Naive B cell (primary cell): Measurements from ENCODE around the gene SMCO2. TPM values are rescaled to one million over a fixed set of nuclear protein-coding genes. Genes with fewer than 3 reads are reported as not detected.
"Not testable (repeated sequence)": the region's sequence is repeated elsewhere in the genome, so short reads cannot be mapped to it uniquely, and the experiment has no call there.

ENCODE experiments used
- ATAC-seq, 2 donors: fragments of 150-1000 bp; cut with Tn5 transposase; 2 replicates each; pipeline ENCODE4 v1.10.0; 2021; ENCODE audit warnings: low read depth in 2 of 2, mild to moderate bottlenecking in 2 of 2, moderate library complexity in 2 of 2
- DNase-seq: peaks from one replicate; pipeline ENCODE4 v3.0.0; 2022
- H3K27ac Mint-ChIP-seq, 6 donors: one replicate each; pipeline ENCODE4 v1.8.0; 2020 to 2022; ENCODE audit warnings: mild to moderate bottlenecking in 6 of 6, mixed read lengths in 6 of 6, moderate library complexity in 5 of 6, inconsistent platforms in 2 of 6
- H3K27me3 Mint-ChIP-seq, 3 donors: one replicate each; pipeline ENCODE4 v1.8.0; 2021 to 2022; ENCODE audit warnings: mixed read lengths in 3 of 3, mild to moderate bottlenecking in 1 of 3
- H3K36me3 Mint-ChIP-seq, 2 donors: one replicate each; pipeline ENCODE4 v1.8.0; 2020 to 2022; ENCODE audit warnings: mixed read lengths in 2 of 2, inconsistent platforms in 1 of 2, mild to moderate bottlenecking in 1 of 2
- H3K4me1 Mint-ChIP-seq, 3 donors: one replicate each; pipeline ENCODE4 v1.8.0; 2020 to 2022; ENCODE audit warnings: mixed read lengths in 3 of 3, inconsistent platforms in 1 of 3, mild to moderate bottlenecking in 1 of 3, moderate library complexity in 1 of 3
- H3K4me3 Mint-ChIP-seq, 8 donors: one replicate each; pipeline ENCODE4 v1.8.0; 2020 to 2022; ENCODE audit warnings: mild to moderate bottlenecking in 8 of 8, mixed read lengths in 8 of 8, moderate library complexity in 8 of 8, inconsistent platforms in 2 of 8
- H3K9me3 Mint-ChIP-seq, 7 donors: one replicate each; pipeline ENCODE4 v1.8.0; 2020 to 2022; ENCODE audit warnings: mixed read lengths in 7 of 7, mild to moderate bottlenecking in 5 of 7, inconsistent platforms in 2 of 7, moderate library complexity in 1 of 7
- polyA plus RNA-seq, 6 donors: library from polyadenylated mRNA; unstranded; fragments of 300-500 nt; fragmentation: Illumina TruSeq; gene quantifications; one replicate each; pipeline ENCODE4 v1.2.3, GENCODE V29; 2021; ENCODE audit warnings: low read depth in 6 of 6

SMCO2 gene
- polyA plus RNA-seq, 6 donors from 2014 or later = not detected

- H3K27ac Mint-ChIP-seq, H3K4me3 Mint-ChIP-seq, H3K9me3 Mint-ChIP-seq, DNase-seq, H3K36me3 Mint-ChIP-seq, H3K27me3 Mint-ChIP-seq, ATAC-seq: not testable (repeated sequence)
- H3K4me1 Mint-ChIP-seq = peaks cover 27 to 33% (median 28%) of the 10 kb centered on the region in 3 donors
Measured at GRCh38 chr12:27544858-27545257, 98.3 kb downstream of the SMCO2 start.

GRCh38 chr12:27545665-27546064, 99.1 kb downstream of the SMCO2 start:
- DNase-seq (no peak), ATAC-seq (no peak)
- no peak overlapping the region for H3K4me3 Mint-ChIP-seq
- peaks cover 34 to 39% (median 34%) of the 10 kb centered on the region in 3 donors for H3K4me1 Mint-ChIP-seq
- no peak overlapping the region for H3K27ac Mint-ChIP-seq
- peaks cover 6 to 7% of the 10 kb centered on the region in 2 donors for H3K36me3 Mint-ChIP-seq
- H3K9me3 Mint-ChIP-seq = no peaks in the 10 kb centered on the region
- no peaks in the 10 kb centered on the region for H3K27me3 Mint-ChIP-seq

GRCh38 chr12:27547592-27547991, 101.1 kb downstream of the SMCO2 start:
- no peak overlapping the region for H3K27ac Mint-ChIP-seq

GRCh38 chr12:27548301-27549199, 102.0 kb downstream of the SMCO2 start:
- DNase-seq (no peak), ATAC-seq (no peak)
- peaks cover 31 to 42% (median 37%) of the 10 kb centered on the region in 3 donors for H3K4me1 Mint-ChIP-seq
- peak overlapping the region in 1 of 6 donors; percentile 8 for H3K27ac Mint-ChIP-seq
- H3K4me3 Mint-ChIP-seq = peak overlapping the region in 1 of 8 donors; percentile 3
- H3K27me3 Mint-ChIP-seq = no peaks in the 10 kb centered on the region
- no peaks in the 10 kb centered on the region for H3K9me3 Mint-ChIP-seq
- H3K36me3 Mint-ChIP-seq = peaks cover 6 to 7% of the 10 kb centered on the region in 2 donors

More at GRCh38 chr12:27547592-27547991, 101.1 kb downstream of the SMCO2 start:
- peaks cover 6 to 7% of the 10 kb centered on the region in 2 donors for H3K36me3 Mint-ChIP-seq
- no peaks in the 10 kb centered on the region for H3K27me3 Mint-ChIP-seq
- DNase-seq = no peak
- ATAC-seq = no peak
- peaks cover 25 to 32% (median 27%) of the 10 kb centered on the region in 3 donors for H3K4me1 Mint-ChIP-seq
- no peak overlapping the region for H3K4me3 Mint-ChIP-seq
- H3K9me3 Mint-ChIP-seq = no peaks in the 10 kb centered on the region

GRCh38 chr12:27549236-27549800, 102.8 kb downstream of the SMCO2 start:
- no peak for ATAC-seq
- Mint-ChIP-seq H3K36me3 (peaks cover 4% of the 10 kb centered on the region in 2 donors), H3K9me3 (no peaks in the 10 kb centered on the region), H3K4me1 (peaks cover 30 to 46% (median 43%) of the 10 kb centered on the region in 3 donors), H3K4me3 (peak overlapping the region in 4 of 8 donors; percentile 19 to 57 (median 28)), H3K27me3 (no peaks in the 10 kb centered on the region), H3K27ac (peak overlapping the region in 2 of 6 donors; percentile 8 to 60)
- DNase-seq = no peak

- H3K36me3 Mint-ChIP-seq = no peaks in the 10 kb centered on the region
- H3K27ac Mint-ChIP-seq = peak overlapping the region in 2 of 6 donors; percentile 8 to 67
- ATAC-seq (peak in 1 of 2 donors; percentile 30), DNase-seq (no peak)
- peaks cover 33 to 50% (median 50%) of the 10 kb centered on the region in 3 donors for H3K4me1 Mint-ChIP-seq
- H3K4me3 Mint-ChIP-seq = peak overlapping the region in 3 of 8 donors; percentile 0 to 21 (median 19)
- no peaks in the 10 kb centered on the region for H3K9me3 Mint-ChIP-seq
- H3K27me3 Mint-ChIP-seq = no peaks in the 10 kb centered on the region
Measured at GRCh38 chr12:27549801-27550652, 103.5 kb downstream of the SMCO2 start.

- Mint-ChIP-seq H3K36me3 (no peaks in the 10 kb centered on the region), H3K4me1 (peaks cover 35 to 56% (median 56%) of the 10 kb centered on the region in 3 donors), H3K9me3 (no peaks in the 10 kb centered on the region), H3K27me3 (no peaks in the 10 kb centered on the region), H3K27ac (no peak overlapping the region), H3K4me3 (no peak overlapping the region)
- ATAC-seq (no peak), DNase-seq (no peak)
Measured at GRCh38 chr12:27550653-27550975, 104.1 kb downstream of the SMCO2 start.

- Mint-ChIP-seq H3K4me3 (no peak overlapping the region), H3K27me3 (no peaks in the 10 kb centered on the region), H3K4me1 (peaks cover 35 to 62% (median 62%) of the 10 kb centered on the region in 3 donors), H3K36me3 (no peaks in the 10 kb centered on the region), H3K9me3 (no peaks in the 10 kb centered on the region), H3K27ac (no peak overlapping the region)
- DNase-seq (no peak), ATAC-seq (no peak)
Measured at GRCh38 chr12:27551172-27551840, 104.8 kb downstream of the SMCO2 start.

Other genes starting within 250 kb of the SMCO2 start
- gene STK38L, start 202.4 kb upstream of the SMCO2 start, polyA plus RNA-seq = 10 to 100 TPM in 2 of 6 donors, 1 to 10 TPM in 4; 5.0 to 10.4 (median 8.2) TPM
- gene BMAL2, start 113.9 kb upstream of the SMCO2 start, polyA plus RNA-seq = under 1 TPM in 5 of 6 donors, not detected in 1; 0.40 to 0.92 (median 0.52) TPM
- gene PPFIBP1, start 77.5 kb downstream of the SMCO2 start, polyA plus RNA-seq = 10 to 100 TPM in 4 of 6 donors, 1 to 10 TPM in 2; 8.2 to 19.0 (median 14.4) TPM
- 1 to 10 TPM in 1 of 6 donors, under 1 TPM in 2, not detected in 3; 0.42 to 2.3 (median 0.47) TPM for gene REP15, start 249.7 kb downstream of the SMCO2 start, polyA plus RNA-seq